ENCODE data around the gene KIAA0232.
A peak's percentile ranks its signal among the peaks of the same experiment; 100 is the strongest.

Gene KIAA0232

DNA sequence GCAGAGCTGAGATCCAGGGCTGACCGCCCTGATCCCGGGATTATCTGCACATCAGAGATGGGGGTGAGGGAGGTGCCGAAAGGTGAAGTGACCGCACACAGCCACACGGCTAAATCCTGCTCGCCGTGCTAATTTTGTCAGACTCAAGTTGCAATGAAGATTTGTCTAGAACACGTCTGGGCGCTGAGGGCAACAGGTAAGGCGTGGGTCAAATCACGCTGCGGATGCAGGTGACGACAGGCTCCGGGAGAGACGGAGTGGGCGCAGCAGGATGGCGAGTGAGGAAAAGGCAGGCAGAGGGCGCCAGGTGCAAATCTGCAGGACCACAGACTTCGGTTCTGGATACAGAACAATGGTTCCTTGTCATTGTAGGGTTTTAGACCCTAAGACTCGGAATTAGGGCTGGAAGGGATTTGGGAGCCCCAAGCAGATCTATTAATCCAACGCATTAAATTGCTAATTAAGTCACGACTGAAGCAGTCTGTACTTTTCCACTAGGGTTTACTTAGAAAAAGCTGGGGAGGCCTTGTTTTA is 125.2 kb downstream of the KIAA0232 start:
- no peaks in the 10 kb centered on the region for H3K36me3 ChIP-seq (ENCODE audit: insufficient read depth)
- H3K9ac ChIP-seq, result no peak overlapping the region
- TF ChIP-seq, protein P1, sequence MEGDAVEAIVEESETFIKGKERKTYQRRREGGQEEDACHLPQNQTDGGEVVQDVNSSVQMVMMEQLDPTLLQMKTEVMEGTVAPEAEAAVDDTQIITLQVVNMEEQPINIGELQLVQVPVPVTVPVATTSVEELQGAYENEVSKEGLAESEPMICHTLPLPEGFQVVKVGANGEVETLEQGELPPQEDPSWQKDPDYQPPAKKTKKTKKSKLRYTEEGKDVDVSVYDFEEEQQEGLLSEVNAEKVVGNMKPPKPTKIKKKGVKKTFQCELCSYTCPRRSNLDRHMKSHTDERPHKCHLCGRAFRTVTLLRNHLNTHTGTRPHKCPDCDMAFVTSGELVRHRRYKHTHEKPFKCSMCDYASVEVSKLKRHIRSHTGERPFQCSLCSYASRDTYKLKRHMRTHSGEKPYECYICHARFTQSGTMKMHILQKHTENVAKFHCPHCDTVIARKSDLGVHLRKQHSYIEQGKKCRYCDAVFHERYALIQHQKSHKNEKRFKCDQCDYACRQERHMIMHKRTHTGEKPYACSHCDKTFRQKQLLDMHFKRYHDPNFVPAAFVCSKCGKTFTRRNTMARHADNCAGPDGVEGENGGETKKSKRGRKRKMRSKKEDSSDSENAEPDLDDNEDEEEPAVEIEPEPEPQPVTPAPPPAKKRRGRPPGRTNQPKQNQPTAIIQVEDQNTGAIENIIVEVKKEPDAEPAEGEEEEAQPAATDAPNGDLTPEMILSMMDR (conservative IDR thresholded peaks at IDR 0.05; ENCODE audit: low read depth, low read length), result no peak
- H3K79me2 ChIP-seq (ENCODE audit: insufficient read depth, low read depth), result no peaks in the 10 kb centered on the region
- no peak overlapping the region for H3K4me3 ChIP-seq (IDR thresholded peaks at IDR 0.05; ENCODE audit: insufficient read depth, low read depth, low read length)
- no peak overlapping the region for H2AFZ ChIP-seq (ENCODE audit: low read depth)
- H3K4me1 ChIP-seq (ENCODE audit: low read depth, poor library complexity, severe bottlenecking), result peaks cover 7% of the 10 kb centered on the region
- H4K20me1 ChIP-seq (ENCODE audit: insufficient read depth), result no peaks in the 10 kb centered on the region
- no peak overlapping the region for H3K27ac ChIP-seq
- H3K4me2 ChIP-seq, result no peak overlapping the region
- no peaks in the 10 kb centered on the region for H3K27me3 ChIP-seq (ENCODE audit: insufficient read depth, low read depth)

- Histone ChIP-seq H3K4me2 (peak overlapping the region; percentile 81), H3K36me3 (ENCODE audit: insufficient read depth) (no peaks in the 10 kb centered on the region), H3K27me3 (ENCODE audit: insufficient read depth, low read depth) (no peaks in the 10 kb centered on the region), H3K9ac (peak overlapping the region; percentile 88; the same call in 1 of the 2 replicates), H3K79me2 (ENCODE audit: insufficient read depth, low read depth) (no peaks in the 10 kb centered on the region), H2AFZ (ENCODE audit: low read depth) (peak overlapping the region; percentile 64; the same call in 1 of the 2 replicates), H3K4me3 (IDR thresholded peaks at IDR 0.05; ENCODE audit: insufficient read depth, low read depth, low read length) (no peak overlapping the region), H3K27ac (peak overlapping the region; percentile 83; the same call in 1 of the 2 replicates), H3K4me1 (ENCODE audit: low read depth, poor library complexity, severe bottlenecking) (peaks cover 7% of the 10 kb centered on the region), H4K20me1 (ENCODE audit: insufficient read depth) (no peaks in the 10 kb centered on the region)
- TF ChIP-seq, protein P1 (conservative IDR thresholded peaks at IDR 0.05; ENCODE audit: low read depth, low read length), result no peak
Observed at GRCh38 chr4:6908432-6909112, 126.0 kb downstream of the KIAA0232 start.

DNA sequence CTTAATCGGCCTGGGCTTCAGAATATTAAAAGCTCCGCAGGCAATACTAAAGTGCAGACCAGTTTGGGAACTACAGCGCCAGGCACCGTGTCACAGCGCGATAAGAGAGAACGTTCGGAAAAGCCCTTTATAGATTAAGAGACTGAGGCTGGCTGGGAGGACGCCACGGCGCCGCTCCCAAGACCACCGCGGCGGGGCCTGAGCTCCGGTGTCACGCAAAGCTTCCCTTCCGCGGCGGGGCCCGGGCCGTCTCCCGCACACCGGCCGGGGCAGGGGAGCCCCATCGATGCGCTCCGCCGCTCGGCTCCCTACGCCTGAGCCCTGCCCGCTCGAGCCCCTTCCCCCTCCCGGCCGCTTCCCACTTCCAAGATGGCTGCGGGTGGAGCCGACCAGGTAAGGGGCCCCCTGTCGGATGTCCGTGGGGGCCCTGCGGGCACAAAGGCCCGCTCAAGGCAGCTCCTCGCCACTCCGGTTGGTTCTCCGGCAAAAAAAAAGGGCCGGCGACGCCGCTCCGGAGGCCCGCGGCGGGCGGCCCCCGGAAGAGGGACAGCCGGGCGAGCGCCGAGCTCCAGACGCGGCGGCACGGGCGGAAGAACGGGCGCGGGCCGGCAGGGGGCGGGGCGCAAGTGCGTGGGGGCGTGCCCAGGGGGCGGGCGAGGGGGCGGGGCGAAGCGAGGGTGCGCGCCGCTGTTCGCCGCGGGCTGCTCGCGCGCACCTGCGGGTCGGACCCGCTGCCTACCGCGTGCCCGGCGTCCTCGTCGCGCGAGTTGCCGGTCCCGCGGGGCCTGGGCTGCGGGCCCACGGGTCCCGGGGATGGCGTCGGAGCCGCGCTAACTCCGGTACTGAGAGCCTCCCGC is 126.8 kb downstream of the KIAA0232 start, which contains the start of gene TBC1D14:
Gene TBC1D14 (plus strand): TSS at position 714 of the 857 bp plus-strand sequence. CDS start 13,564 bp downstream, outside the sequence.
- TF ChIP-seq, protein P1 (conservative IDR thresholded peaks at IDR 0.05; ENCODE audit: low read depth, low read length), result no peak
- no peak within 1 kb of the TSS for H3K4me3 ChIP-seq (IDR thresholded peaks at IDR 0.05; ENCODE audit: insufficient read depth, low read depth, low read length)
- no peaks in the 10 kb centered on the region for H3K79me2 ChIP-seq (ENCODE audit: insufficient read depth, low read depth)
- H3K4me2 ChIP-seq, result peak within 1 kb of the TSS; percentile 81
- no peaks in the 10 kb centered on the region for H3K27me3 ChIP-seq (ENCODE audit: insufficient read depth, low read depth)
- H3K4me1 ChIP-seq (ENCODE audit: low read depth, poor library complexity, severe bottlenecking), result peaks cover 7% of the 10 kb centered on the region
- H3K9ac ChIP-seq, result peak within 1 kb of the TSS; percentile 88
- H3K36me3 ChIP-seq (ENCODE audit: insufficient read depth), result no peaks in the 10 kb centered on the region
- H4K20me1 ChIP-seq (ENCODE audit: insufficient read depth), result no peaks in the 10 kb centered on the region
- peak within 1 kb of the TSS; percentile 64; the same call in 1 of the 2 replicates for H2AFZ ChIP-seq (ENCODE audit: low read depth)
- H3K27ac ChIP-seq, result peak within 1 kb of the TSS; percentile 83

DNA sequence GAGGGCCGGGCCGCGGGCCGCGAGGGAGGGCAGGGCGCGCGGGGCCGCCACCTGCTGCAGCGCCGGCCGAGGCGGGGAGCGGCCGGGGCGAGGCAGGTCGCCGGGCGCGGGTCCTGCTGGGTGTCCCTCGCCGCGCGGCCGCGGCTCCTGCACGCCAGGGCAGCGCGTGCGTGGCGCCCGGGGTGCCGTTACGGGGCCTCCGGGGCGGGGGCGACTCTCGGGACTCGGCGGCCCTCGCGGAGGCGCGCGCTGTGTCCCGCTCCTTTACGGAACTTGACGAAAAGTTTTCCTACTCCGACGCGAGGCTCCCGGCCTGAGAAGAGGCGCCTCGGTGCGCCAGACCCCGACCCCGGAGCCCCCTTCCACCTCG is 127.4 kb downstream of the KIAA0232 start:
- H3K79me2 ChIP-seq (ENCODE audit: insufficient read depth, low read depth), result no peaks in the 10 kb centered on the region
- peak overlapping the region; percentile 88; the same call in 1 of the 2 replicates for H3K9ac ChIP-seq
- no peak overlapping the region for H3K4me3 ChIP-seq (IDR thresholded peaks at IDR 0.05; ENCODE audit: insufficient read depth, low read depth, low read length)
- H2AFZ ChIP-seq (ENCODE audit: low read depth), result peak overlapping the region; percentile 14; the same call in 1 of the 2 replicates
- TF ChIP-seq, protein P1 (conservative IDR thresholded peaks at IDR 0.05; ENCODE audit: low read depth, low read length), result no peak
- peaks cover 7% of the 10 kb centered on the region for H3K4me1 ChIP-seq (ENCODE audit: low read depth, poor library complexity, severe bottlenecking)
- H3K27ac ChIP-seq, result no peak overlapping the region
- no peaks in the 10 kb centered on the region for H3K27me3 ChIP-seq (ENCODE audit: insufficient read depth, low read depth)
- no peaks in the 10 kb centered on the region for H3K36me3 ChIP-seq (ENCODE audit: insufficient read depth)
- H4K20me1 ChIP-seq (ENCODE audit: insufficient read depth), result no peaks in the 10 kb centered on the region
- peak overlapping the region; percentile 60; the same call in 1 of the 2 replicates for H3K4me2 ChIP-seq

Measured in KMS-11 (cell line).